H1 (cell line): Measurements from ENCODE around the gene AAMP. TPM values are rescaled to one million over a fixed set of nuclear protein-coding genes. Genes with fewer than 3 reads are reported as not detected.

Experiments
- CTCF ChIA-PET: fragments of 300-600 bp; sonication (Branson Sonifier 250); formaldehyde crosslinking; loops from one replicate; lab custom pipeline; 2021; ENCODE audit not compliant: partially characterized antibody; lab: Charles Lee
- POLR2A ChIA-PET: fragments of 300-600 bp; sonication (Branson Sonifier 250); formaldehyde crosslinking; loops from one replicate; lab custom pipeline; 2021; ENCODE audit warnings: inconsistent platforms; ENCODE audit not compliant: partially characterized antibody; lab: Charles Lee
- DNase-seq, 2 experiments: peaks; one replicate each; pipeline versions ENCODE4 v3.0.0 to v3.0.0-alpha.2; 2010 to 2022; ENCODE audit warnings: low spot score in 2 of 2, low read depth in 1 of 2, mixed read lengths in 1 of 2
- FAIRE-seq: peaks from 2 replicates; lab custom pipeline; 2011; peaks lifted over from hg19 to GRCh38; lab: Jason Lieb, UNC
- H2AFZ ChIP-seq: 2 replicates; pipeline ENCODE4 v1.8.1; 2012; ENCODE audit warnings: low read length, inconsistent platforms
- H2AK5ac ChIP-seq: 2 replicates; pipeline ENCODE4 v1.6.1; 2013; ENCODE audit warnings: low read depth, low read length
- H2BK120ac ChIP-seq: replicated peaks from 2 replicates; pipeline ENCODE3; 2013; ENCODE audit warnings: low read depth, low read length, inconsistent platforms
- H2BK12ac ChIP-seq: 2 replicates; pipeline ENCODE4 v1.6.1; 2013; ENCODE audit warnings: low read depth, low read length
- H2BK15ac ChIP-seq: 2 replicates; pipeline ENCODE4 v1.6.1; 2013; ENCODE audit warnings: low read length
- H2BK20ac ChIP-seq: 2 replicates; pipeline ENCODE4 v1.6.1; 2013; ENCODE audit warnings: low read length
- H2BK5ac ChIP-seq: 2 replicates; pipeline ENCODE4 v1.6.1; 2013; ENCODE audit warnings: low read depth, low read length
- H3K14ac ChIP-seq: 2 replicates; pipeline ENCODE4 v1.6.1; 2013; ENCODE audit warnings: inconsistent platforms; ENCODE audit not compliant: insufficient read length
- H3K18ac ChIP-seq: 2 replicates; pipeline ENCODE4 v1.6.1; 2013; ENCODE audit warnings: low read length; ENCODE audit errors: extremely low read depth
- H3K23ac ChIP-seq: 2 replicates; pipeline ENCODE4 v1.6.1; 2013; ENCODE audit warnings: inconsistent platforms; ENCODE audit not compliant: insufficient read length
- H3K23me2 ChIP-seq: 2 replicates; pipeline ENCODE4 v1.6.1; 2013; ENCODE audit warnings: low read depth, low read length
- H3K27ac ChIP-seq: 2 replicates; pipeline ENCODE4 v1.6.1; 2011; ENCODE audit warnings: low read depth, low read length, inconsistent platforms
- H3K27me3 ChIP-seq, 4 experiments: replicated peaks in 1 of 4; 1 replicate in 1 of 4; 2 replicates in 3 of 4; pipeline versions ENCODE4 v1.6.1 to v1.8.1; 2011 to 2013; ENCODE audit warnings: low read length in 3 of 4, mild to moderate bottlenecking in 3 of 4, inconsistent platforms in 2 of 4, mixed read lengths in 2 of 4, moderate library complexity in 1 of 4; ENCODE audit not compliant: control insufficient read depth in 3 of 4, insufficient read depth in 3 of 4; ENCODE audit errors: extremely low read depth in 1 of 4
- H3K36me3 ChIP-seq, 4 experiments: 2 replicates each; pipeline versions ENCODE4 v1.6.1 to v1.8.1; 2011 to 2013; ENCODE audit warnings: mild to moderate bottlenecking in 4 of 4, low read length in 3 of 4, moderate library complexity in 2 of 4, control low read depth in 1 of 4, inconsistent platforms in 1 of 4; ENCODE audit not compliant: insufficient read depth in 4 of 4, control insufficient read depth in 2 of 4
- H3K4ac ChIP-seq: replicated peaks from 2 replicates; pipeline ENCODE3; 2013; ENCODE audit warnings: low read length, low read depth, mixed read lengths, inconsistent platforms; ENCODE audit not compliant: insufficient read length
- H3K4me1 ChIP-seq, 4 experiments: replicated peaks in 1 of 4; 1 replicate in 1 of 4; 2 replicates in 3 of 4; pipeline versions ENCODE4 v1.6.1 to v1.8.1; 2011 to 2013; ENCODE audit warnings: low read length in 3 of 4, inconsistent platforms in 2 of 4, mixed read lengths in 1 of 4; ENCODE audit not compliant: insufficient read depth in 4 of 4, control insufficient read depth in 3 of 4
- H3K4me2 ChIP-seq, 2 experiments: 2 replicates each; pipeline versions ENCODE4 v1.6.1 to v1.8.1; 2011 to 2013; ENCODE audit warnings: low read depth in 2 of 2, low read length in 2 of 2, control low read depth in 1 of 2, inconsistent platforms in 1 of 2, mild to moderate bottlenecking in 1 of 2; ENCODE audit not compliant: insufficient read depth in 1 of 2
- H3K4me3 ChIP-seq, 4 experiments: fragments of 200-600, 300-600 bp in 1 of 4; sonication (generic), shearing (Covaris generic), sonication (Bioruptor Twin) in 1 of 4; 2 replicates each; pipeline versions ENCODE4 v1.5.1 to v1.8.1; 2011 to 2016; ENCODE audit warnings: low read length in 4 of 4, low read depth in 3 of 4, control low read depth in 2 of 4, inconsistent platforms in 2 of 4, mild to moderate bottlenecking in 2 of 4, mixed read lengths in 1 of 4, moderate library complexity in 1 of 4; ENCODE audit not compliant: insufficient read depth in 2 of 4; ENCODE audit errors: extremely low read depth in 1 of 4
- H3K56ac ChIP-seq: replicated peaks from 2 replicates; pipeline ENCODE3; 2013; ENCODE audit warnings: low read depth, mild to moderate bottlenecking, mixed read lengths, low read length, inconsistent platforms; ENCODE audit not compliant: insufficient read length
- H3K79me1 ChIP-seq: 2 replicates; pipeline ENCODE4 v1.6.1; 2013; ENCODE audit warnings: low read depth, low read length, control low read depth
- H3K79me2 ChIP-seq, 2 experiments: 2 replicates each; pipeline versions ENCODE4 v1.6.1 to v1.8.1; 2012 to 2013; ENCODE audit warnings: low read length in 2 of 2, mild to moderate bottlenecking in 2 of 2, inconsistent platforms in 1 of 2; ENCODE audit not compliant: insufficient read depth in 2 of 2, control insufficient read depth in 1 of 2
- H3K9ac ChIP-seq, 4 experiments: replicated peaks in 1 of 4; 1 replicate in 1 of 4; 2 replicates in 3 of 4; pipeline versions ENCODE4 v1.6.1 to v1.8.1; 2011 to 2013; ENCODE audit warnings: low read depth in 3 of 4, low read length in 3 of 4, control low read depth in 2 of 4, mild to moderate bottlenecking in 2 of 4, moderate library complexity in 2 of 4, inconsistent platforms in 1 of 4; ENCODE audit errors: extremely low read depth in 1 of 4
- H3K9me3 ChIP-seq, 2 experiments: 2 replicates each; pipeline versions ENCODE4 v1.6.1 to v1.8.1; 2012 to 2013; ENCODE audit warnings: mild to moderate bottlenecking in 2 of 2, moderate library complexity in 2 of 2, control low read depth in 1 of 2, inconsistent platforms in 1 of 2, low read depth in 1 of 2, low read length in 1 of 2, mixed read lengths in 1 of 2; ENCODE audit not compliant: insufficient read depth in 2 of 2
- H4K20me1 ChIP-seq, 2 experiments: replicated peaks in 1 of 2; 2 replicates each; pipeline versions ENCODE3 to v1.8.1; 2011 to 2013; ENCODE audit warnings: inconsistent platforms in 2 of 2, low read length in 2 of 2, mild to moderate bottlenecking in 1 of 2; ENCODE audit not compliant: insufficient read depth in 2 of 2, control insufficient read depth in 1 of 2
- H4K5ac ChIP-seq: 2 replicates; pipeline ENCODE4 v1.6.1; 2013; ENCODE audit warnings: low read length, low read depth, mixed read lengths, inconsistent platforms; ENCODE audit not compliant: insufficient read length
- H4K8ac ChIP-seq: 2 replicates; pipeline ENCODE4 v1.8.0; 2013; ENCODE audit warnings: mild to moderate bottlenecking, moderate library complexity, low read length, inconsistent platforms; ENCODE audit not compliant: insufficient read depth; ENCODE audit errors: extremely low read depth
- H4K91ac ChIP-seq: replicated peaks from 2 replicates; pipeline ENCODE3; 2013; ENCODE audit warnings: low read length, mixed read lengths, inconsistent platforms; ENCODE audit not compliant: insufficient read length
- EGR1 ChIP-seq: IDR thresholded peaks from 2 replicates; pipeline ENCODE4 v1.6.1; 2011; ENCODE audit warnings: low read depth, low read length, borderline replicate concordance
- KDM5A ChIP-seq: fragments of 200-600 bp; IDR thresholded peaks from 2 replicates; pipeline ENCODE4 v1.7.1; 2012; ENCODE audit warnings: mild to moderate bottlenecking, low read length, inconsistent platforms, mixed read lengths
- RXRA ChIP-seq: IDR thresholded peaks from 2 replicates; pipeline ENCODE4 v1.6.1; 2011; ENCODE audit warnings: low read depth, mild to moderate bottlenecking, low read length, moderate library complexity; ENCODE audit not compliant: insufficient read depth
- WGBS, 2 experiments: shearing (Covaris generic) in 1 of 2; methylation state at CpG; one replicate each; pipeline versions ENCODE4 v1.1.6 to v1.1.7; 2013 to 2015; ENCODE audit warnings: low lambda C conversion rate in 2 of 2, mixed read lengths in 2 of 2, inconsistent platforms in 1 of 2, low coverage in 1 of 2, missing lambda C conversion rate in 1 of 2; ENCODE audit not compliant: insufficient replicate concordance in 2 of 2, insufficient coverage in 1 of 2, insufficient read length in 1 of 2; ENCODE audit errors: extremely low coverage in 1 of 2, missing lambda C conversion rate in 1 of 2; 5-methylcytosine and 5-hydroxymethylcytosine counted together
- polyA plus RNA-seq, 7 experiments: library from polyadenylated mRNA; depleted of rRNA in 3 of 7; stranded (reverse) in 5 of 7; unstranded in 2 of 7; fragments of >200 nt in 5 of 7; fragments of 200-250 nt in 2 of 7; gene quantifications; 1 replicate in 5 of 7; 2 replicates in 1 of 7; 4 replicates in 1 of 7; pipeline versions ENCODE4 v1.2.1 to v1.2.3, GENCODE V29; 2011 to 2013; ENCODE audit warnings: missing spikeins in 2 of 7, mixed read lengths in 2 of 7
- total RNA-seq: library from RNA; stranded (reverse); fragmentation: NEBNext Ultra II Directional; extraction: Animal tissue kit (Norgen Biotek cat#: 25700); gene quantifications from 2 replicates; pipeline ENCODE4 v1.2.1, GENCODE V29; 2021

AAMP gene
- total and polyA plus RNA-seq, 2 of the 8 experiments (the other 6 are each of a cell fraction or from before 2014, with no cell fraction given), result 119 to 125 TPM

- Histone ChIP-seq H2AK5ac (no peak overlapping the region), H3K4me3 (no peak overlapping the region), H3K4me2 (no peak overlapping the region), H2BK15ac (no peak overlapping the region), H3K14ac (no peak overlapping the region), H3K79me1 (peaks cover 8% of the 10 kb centered on the region; the same call in 1 of the 2 replicates), H2AFZ (no peak overlapping the region), H4K8ac (no peak overlapping the region), H3K27me3 (no peaks in the 10 kb centered on the region), H3K9ac (no peak overlapping the region), H3K56ac (no peak overlapping the region), H4K20me1 (peaks cover 0 to 14% of the 10 kb centered on the region in 2 experiments), H3K4ac (no peak overlapping the region), H4K91ac (no peak overlapping the region), H3K18ac (no peak overlapping the region), H3K9me3 (no peaks in the 10 kb centered on the region), H3K27ac (no peak overlapping the region), H2BK5ac (no peak overlapping the region), H2BK12ac (no peak overlapping the region), H3K36me3 (peaks cover 15 to 40% (median 20%) of the 10 kb centered on the region in 4 experiments; a peak in 7 of 8 replicates), H3K79me2 (peaks cover 0 to 10% of the 10 kb centered on the region in 2 experiments; a peak in 2 of 4 replicates), H3K23ac (no peak overlapping the region), H2BK20ac (no peak overlapping the region), H4K5ac (no peak overlapping the region), H3K23me2 (peaks cover 10% of the 10 kb centered on the region), H3K4me1 (peaks cover 0 to 8% (median 6%) of the 10 kb centered on the region in 4 experiments; a peak in 6 of 7 replicates), H2BK120ac (no peak overlapping the region)
- TF ChIP-seq RXRA (no peak), EGR1 (no peak), KDM5A (no peak)
- 92% methylated on average over 15 of the region's 15 CpGs; no CpG with 5 or more reads in 1 of the 2 experiments for WGBS, 2 experiments
- CTCF ChIA-PET, result interaction anchor here (2.5 kb wide), 1 partner anchor 9 kb away, joined by 9 read pairs; no protein-coding TSS in a partner anchor
- DNase-seq (no peak), FAIRE-seq (no peak)
- POLR2A ChIA-PET, result interaction anchor here (1.5 to 2.3 kb wide), 2 partner anchors 8 to 9 kb away, joined by 3 to 8 read pairs; no protein-coding TSS in a partner anchor
These were observed 3.5 kb downstream of the AAMP start for GRCh38 chr2:218266316-218266979.
